Endometrial microvascular endothelial cells (primary cell): ENCODE data around the gene KDM2B. TPM values are rescaled to one million over a fixed set of nuclear protein-coding genes. Genes with fewer than 3 reads are reported as not detected.
"Not testable (repeated sequence)": the region's sequence is repeated elsewhere in the genome, so short reads cannot be mapped to it uniquely, and the experiment has no call there.

Experiments used
- in situ Hi-C: cut with HindIII; loops from 2 replicates; pipeline ENCODE4 v1.10.0; 2017; ENCODE audit warnings: low sequenced_read_pairs, low pct_unique_long_range_greater_than_20kb; ENCODE audit errors: inconsistent ontology term
- total RNA-seq: library from RNA; depleted of rRNA; stranded (reverse); fragments of >200 nt; gene quantifications from one replicate; pipeline ENCODE4 v1.2.3, GENCODE V29; 2015; ENCODE audit errors: inconsistent ontology term

The KDM2B gene
- total RNA-seq, 1 donor from 2014 or later = 25.6 TPM

GRCh38 chr12:121423682-121424623 is 156.9 kb downstream of the KDM2B start:
- in situ Hi-C loops = no loop called here

DNA sequence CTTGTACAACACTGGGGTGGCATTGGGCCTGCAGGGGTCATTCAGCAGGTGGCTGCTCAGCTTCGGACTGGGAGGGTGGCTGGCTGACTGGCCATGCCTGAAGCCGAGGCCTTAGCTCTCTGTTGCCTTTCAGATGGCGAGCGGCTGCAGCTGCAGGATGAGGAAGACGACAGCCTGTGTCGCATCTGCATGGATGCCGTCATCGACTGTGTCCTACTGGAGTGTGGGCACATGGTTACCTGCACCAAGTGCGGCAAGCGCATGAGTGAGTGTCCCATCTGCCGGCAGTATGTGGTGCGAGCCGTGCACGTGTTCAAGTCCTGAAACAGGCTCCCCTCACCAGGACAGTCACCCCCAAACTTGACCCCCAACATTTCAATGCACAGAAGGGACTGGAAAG is 157.6 kb downstream of the KDM2B start:
- in situ Hi-C loops = no loop called here

- in situ Hi-C loops = no loop called here
Observed at GRCh38 chr12:121420109-121420508, 160.7 kb downstream of the KDM2B start.

DNA sequence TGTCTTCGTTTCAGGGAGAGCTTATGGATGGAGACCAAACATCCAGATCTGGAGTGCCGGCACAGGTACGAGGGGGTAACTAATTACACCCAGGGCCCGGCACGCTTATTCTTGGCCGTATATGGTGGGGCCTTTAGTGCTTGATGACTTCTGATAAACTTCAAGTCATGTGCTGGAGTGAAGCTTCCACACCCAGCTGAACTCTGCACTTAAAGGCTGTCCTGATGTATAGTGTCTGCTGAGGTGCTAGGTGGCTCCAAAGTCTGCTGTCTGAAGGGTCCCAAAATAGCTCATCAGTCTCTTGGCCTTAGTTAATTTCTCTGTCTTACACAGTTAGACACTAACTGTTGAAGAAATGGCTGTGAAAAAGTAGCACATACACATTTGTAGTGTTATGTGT is 163.0 kb downstream of the KDM2B start:
- in situ Hi-C loops = no loop called here

DNA sequence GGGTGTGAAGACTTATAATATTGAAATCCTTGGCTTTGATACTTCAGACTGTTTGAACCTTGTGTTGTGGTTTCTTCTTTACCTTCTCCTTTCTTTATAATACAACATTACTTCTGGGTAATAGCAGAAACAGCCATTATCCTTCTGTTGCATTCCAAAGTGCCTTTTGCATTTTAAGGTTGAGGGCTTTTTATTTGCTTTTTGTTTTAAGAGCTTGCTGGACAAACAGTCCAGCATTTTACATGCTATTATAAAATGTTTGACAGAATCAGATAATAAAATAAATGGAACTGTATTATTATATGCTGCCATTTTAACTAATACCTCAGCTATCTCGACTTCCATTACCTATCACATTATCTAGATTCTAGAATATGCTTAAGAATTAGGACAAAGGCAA is 166.9 kb downstream of the KDM2B start:
- in situ Hi-C loops = no loop called here

DNA sequence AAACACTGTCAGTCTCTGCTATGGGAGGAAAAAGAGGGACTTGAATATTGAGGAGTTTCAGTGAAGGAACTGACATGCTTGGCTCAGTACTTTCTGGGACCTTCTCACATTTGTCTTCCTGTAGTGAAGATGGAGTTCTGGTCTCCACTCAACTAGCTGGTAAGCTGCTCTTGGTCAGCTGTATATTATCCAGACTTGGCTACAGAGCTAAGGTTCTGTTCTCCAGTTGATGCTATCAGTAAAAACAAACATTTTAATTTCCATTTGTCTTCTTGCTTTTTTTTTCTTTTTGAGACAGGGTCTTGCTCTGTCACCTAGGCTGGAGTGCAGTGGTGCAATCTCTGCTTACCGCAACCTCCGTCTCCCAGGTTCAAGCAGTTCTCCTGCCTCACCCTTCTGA is 175.6 kb downstream of the KDM2B start:
- in situ Hi-C loops = no loop called here

DNA sequence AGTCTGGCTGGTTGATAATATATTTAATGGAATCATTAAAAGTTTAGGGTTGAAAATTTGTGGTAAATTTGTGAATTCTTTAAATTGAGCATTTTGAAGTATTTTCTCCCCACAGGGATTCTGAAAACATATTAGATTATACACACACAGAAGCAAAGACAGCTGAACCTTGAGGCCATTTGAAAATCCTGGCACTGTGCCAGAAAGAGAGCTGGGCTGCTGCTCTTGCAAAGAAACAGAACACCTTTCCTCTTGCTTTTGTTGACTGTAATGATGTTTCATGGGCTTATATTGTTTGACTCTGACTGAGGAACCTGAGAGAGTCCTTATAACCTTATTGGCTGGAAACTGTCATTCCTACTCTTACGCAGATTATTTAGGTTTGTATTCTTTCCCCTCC is 176.1 kb downstream of the KDM2B start:
- in situ Hi-C loops = no loop called here

- in situ Hi-C loops = no loop called here
Observed at GRCh38 chr12:121403721-121404120, 177.1 kb downstream of the KDM2B start.

- in situ Hi-C loops = no loop called here
Observed at GRCh38 chr12:121400332-121401139, 180.3 kb downstream of the KDM2B start.

DNA sequence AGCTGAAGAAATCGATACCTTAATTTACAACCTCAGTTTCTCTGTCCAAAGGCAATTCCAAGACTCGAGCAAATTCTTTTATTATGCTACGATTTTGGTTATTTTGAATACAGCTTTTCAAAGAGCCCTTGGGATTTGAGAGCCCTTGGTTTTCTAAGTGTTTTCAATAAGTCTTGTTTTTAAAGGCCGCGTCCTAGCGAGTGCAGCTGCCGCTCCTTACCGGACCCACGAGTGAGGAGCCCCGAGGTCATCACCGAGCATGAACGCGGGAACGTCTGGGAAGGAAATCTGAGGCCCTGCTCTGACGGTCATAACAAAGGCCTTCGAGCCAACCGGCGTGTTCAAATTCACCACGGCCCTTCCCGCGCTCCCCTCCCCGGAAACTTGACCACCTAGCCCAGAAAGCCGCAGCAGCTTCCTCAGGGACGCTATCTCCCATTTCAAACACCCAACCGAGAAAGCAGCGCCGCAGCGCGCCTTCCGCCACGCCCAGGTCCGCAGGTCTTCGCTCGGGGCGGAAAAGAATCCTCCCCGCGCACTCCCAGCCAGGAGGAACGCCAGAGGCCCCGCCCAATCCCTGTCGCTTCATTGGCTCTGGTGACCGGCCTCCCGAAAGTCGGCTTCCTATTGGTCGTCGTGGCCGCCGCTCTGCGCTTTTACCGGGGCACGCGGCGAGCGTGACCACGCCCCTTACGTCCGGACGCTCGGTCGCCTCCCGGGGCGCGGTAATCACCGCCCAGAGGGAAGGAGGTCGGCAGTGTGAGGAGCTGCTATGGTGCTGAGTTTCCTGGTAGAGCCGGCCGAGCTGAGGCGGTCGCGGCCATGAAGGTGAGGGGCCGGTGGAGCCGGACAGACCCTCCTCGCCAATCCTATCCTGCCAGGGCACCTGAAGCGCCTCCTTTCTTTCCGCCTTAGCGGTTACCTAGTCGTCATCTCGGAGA is 181.2 kb downstream of the KDM2B start, which contains the start of gene RNF34:
Gene RNF34 (plus strand): TSS at position 728 of the 941 bp plus-strand sequence. CDS start 95 bp downstream, at position 823.
- in situ Hi-C loops = no loop called here

GRCh38 chr12:121398355-121398754 is 182.5 kb downstream of the KDM2B start:
- in situ Hi-C loops = no loop called here

DNA sequence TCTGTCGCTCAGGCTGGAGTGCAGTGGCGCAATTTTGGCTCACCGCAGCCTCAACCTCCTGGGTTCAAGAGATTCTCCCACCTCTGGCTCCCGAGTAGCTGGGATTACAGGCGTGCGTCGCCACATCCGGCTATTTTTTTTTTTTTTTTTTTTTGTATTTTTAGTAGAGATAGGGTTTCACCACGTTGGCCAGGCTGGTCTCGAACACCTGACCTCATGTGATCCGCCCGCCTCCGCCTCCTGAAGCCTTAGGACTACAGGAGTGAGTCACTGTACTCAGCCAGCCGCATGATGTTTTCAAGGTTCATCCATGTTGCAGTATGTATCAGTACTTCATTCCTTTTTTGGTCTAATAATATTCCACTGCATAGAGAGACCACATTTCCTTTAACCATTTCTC is 183.3 kb downstream of the KDM2B start:
- in situ Hi-C loops = no loop called here

DNA sequence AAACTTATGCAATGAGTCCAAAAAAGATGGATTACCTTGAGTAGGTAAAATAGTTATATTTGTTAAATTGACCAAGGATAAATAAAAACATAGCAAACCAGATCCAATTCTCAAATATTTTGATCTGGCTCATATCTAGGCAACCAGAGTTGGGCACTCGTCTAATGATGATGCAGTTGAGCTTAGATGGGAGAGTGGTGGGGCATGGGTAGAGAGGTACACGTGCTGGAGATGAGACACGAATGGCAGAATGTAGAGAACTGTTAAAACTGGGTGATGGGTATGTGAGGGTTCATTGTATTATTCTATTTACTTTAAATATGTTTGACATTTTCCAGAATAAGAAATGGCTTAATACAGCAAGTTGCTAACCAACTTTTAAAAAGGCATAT is 188.5 kb downstream of the KDM2B start:
- in situ Hi-C loops = no loop called here

DNA sequence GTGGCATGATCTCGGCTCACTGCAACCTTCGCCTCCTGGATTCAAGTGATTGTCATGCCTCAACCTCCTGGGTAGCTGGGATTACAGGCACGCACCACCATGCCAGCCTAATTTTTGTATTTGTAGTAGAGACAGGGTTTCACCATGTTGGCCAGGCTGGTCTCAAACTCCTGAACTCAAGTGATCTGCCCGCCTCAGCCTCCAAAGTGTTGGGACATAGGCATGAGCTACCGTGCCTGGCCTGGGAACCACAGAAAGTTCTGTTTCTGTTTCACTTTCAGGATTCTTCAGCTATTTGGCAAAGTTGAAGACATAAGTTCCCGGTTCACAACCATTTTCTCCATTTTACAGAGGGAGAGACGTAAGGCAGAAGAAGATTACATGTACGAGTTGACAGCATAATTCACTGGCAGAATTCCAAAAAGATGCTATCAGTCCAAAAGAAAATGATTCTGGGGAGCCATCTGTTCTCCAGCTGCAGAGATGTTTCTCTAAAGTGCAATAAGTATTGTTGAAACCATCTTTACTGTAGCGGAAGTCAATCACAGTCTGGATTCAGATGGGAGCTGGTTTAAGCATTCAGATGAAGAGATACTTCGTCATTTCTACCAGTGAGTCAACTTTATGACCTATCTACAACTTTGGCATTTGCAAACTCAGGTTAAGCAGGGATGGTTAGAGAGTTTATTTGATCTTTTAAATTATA is 189.1 kb downstream of the KDM2B start:
- in situ Hi-C loops = no loop called here

DNA sequence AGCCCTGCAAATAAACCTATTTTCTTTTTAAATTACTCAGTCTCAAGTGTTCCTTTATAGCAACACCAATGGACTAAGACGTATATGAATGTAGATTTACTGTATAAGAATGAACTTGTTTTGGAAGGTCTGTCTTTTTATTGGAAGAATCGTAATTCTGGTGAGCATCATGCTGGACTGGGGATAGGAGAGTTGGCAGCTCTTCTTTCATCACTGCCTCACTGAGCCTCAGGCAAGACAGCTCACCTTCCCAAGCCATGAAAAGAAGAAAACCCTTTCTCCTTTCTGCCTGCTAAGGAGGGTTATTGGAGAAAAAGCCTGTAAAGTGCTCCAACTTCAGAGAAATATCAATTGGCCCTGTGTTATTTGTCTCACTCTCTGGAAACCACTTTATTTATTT is 190.0 kb downstream of the KDM2B start:
- in situ Hi-C loops = no loop called here

DNA sequence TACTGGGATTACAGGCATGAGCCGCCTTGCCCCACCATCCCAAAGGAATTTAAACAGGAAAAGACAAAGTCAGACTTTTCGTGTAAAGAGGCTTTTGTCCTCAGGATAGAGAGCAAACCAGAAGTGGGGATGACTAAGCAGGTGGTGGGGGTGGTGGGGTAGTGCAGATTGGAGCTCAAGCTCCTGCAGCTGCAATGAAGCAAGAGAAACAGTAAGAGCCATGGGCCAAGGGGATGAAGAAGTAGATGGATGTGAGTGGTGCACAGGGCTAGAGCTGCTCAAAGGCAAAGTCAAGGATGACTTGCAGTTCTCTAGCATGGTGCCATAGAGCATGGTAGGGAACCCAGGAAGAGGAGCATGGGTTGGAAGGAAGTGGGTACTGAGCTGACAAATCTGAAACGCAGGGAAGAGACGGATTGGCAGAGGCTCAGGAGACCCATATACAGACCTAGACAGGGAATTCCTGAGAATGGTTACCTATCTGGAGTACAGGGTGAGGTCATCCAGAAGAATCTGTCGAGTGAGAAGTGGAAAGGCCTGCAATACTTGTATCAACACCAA is 192.3 kb downstream of the KDM2B start:
- in situ Hi-C loops = no loop called here

GRCh38 chr12:121384891-121385290 is 195.9 kb downstream of the KDM2B start:
- in situ Hi-C loops = not testable (repeated sequence)

DNA sequence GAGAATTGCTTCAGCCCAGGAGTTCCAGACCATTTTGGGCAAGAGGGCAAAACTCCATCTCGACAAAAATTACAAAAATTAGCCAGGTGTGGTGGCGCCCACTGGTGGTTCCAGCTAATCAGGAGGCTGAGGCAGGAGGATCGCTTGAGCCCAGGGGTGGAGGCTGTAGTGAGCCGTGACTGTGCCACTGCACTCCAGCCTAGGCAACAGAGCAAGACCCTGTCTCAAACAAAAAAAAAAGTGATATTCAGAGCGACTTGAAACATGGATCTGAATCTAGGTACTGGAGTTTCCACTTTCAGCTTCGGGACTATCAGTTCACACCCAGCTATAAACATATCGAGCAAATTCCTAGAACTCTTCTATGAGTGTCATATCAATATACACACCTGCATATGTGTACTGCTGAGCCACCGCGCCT is 197.2 kb downstream of the KDM2B start:
- in situ Hi-C loops = no loop called here
